ENCODE results near the gene KCNJ1.
A peak's percentile ranks its signal among the peaks of the same experiment; 100 is the strongest.

The KCNJ1 gene

GRCh38 chr11:128846985-128847384 lies 20.1 kb downstream of the KCNJ1 start:
- no peak for DNase-seq

DNA sequence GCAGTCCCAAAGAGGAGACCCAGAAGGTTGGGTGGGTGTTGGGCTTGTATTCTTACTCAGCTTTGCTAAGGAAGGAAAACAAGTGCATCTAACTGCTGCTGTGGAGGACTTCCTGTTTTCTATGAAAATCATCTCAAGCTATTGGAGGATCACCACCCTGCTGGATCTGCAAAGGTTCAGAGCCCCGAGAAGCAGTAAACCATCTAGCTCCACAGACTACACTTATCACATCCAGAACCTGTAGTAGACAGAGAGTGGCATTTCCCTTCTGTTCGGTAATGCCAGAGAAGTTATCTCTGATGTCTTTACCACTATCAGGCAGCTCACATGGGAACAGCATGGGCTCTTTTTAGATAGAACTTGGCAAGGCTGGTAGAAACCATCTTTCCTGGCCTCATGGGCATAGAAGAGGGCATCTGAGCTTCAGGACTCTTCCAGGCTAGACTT lies 21.7 kb downstream of the KCNJ1 start:
- no peak for DNase-seq

DNA sequence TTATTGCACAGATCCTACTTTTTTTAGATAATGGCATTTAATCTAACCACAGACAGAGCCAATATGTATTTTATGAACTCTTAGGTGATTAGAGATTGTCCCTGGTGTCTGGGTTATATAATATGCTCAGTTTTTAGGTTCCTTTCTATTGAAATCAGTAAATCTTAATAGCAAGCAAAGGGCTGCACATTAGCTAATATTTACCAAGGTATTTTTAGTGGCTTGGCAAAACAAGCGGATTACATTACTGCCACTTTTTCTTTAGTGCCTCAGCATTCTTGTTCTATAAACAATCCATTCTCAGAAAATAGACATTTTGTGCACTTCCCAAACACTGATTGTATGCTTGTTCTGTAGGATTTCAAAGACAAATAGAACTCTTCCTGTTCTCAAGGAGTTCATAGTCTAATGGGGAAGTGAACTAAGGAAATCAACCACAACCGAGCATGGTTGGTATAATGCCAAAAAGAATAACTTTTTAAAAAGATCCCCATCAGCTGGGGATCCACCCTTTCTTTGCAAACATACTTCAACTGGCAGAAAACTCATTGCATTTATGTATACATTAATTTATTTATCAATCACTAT lies 23.8 kb downstream of the KCNJ1 start:
- DNase-seq, result no peak

- DNase-seq, result no peak
These were observed 25.5 kb downstream of the KCNJ1 start for GRCh38 chr11:128841461-128842072.

DNA sequence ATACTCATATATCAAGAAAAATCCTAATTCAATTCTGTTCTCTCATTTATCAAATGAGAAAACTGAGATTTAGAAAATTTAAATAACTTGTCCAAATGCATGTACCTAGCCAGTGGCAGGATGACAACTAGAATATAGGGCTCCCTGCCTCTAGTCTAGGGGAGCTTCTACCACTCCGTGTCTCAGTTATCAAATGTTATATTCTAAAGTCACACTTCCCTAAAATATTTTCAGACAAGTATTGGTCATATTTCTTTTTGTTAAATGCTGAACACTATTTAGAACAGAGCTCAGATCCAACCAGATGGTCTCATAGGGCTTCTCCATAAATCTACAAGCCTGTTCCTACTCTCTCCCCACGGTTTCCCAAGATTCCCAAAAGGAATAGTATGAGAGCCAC lies 26.3 kb downstream of the KCNJ1 start:
- DNase-seq, result no peak

DNA sequence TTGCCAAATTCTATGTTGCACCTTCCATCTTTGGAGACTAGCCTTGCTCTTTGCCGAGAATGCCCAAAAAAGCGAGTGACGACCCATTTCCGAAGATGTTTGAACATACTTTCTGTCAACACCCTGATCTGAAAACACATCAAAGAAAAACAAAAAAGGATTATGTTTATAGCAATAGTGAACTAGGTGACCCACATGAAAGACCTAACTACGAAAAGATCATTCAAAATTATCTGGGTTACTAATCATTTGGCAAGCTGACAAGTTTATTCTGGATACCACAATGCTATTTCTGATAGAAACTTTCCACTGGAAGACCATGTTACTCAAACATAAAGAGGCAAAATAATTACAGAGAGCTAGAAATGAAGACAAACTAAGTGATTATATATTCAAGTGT lies 27.0 kb downstream of the KCNJ1 start:
- no peak for DNase-seq

GRCh38 chr11:128839081-128839480 lies 28.0 kb downstream of the KCNJ1 start:
- DNase-seq, result no peak

DNA sequence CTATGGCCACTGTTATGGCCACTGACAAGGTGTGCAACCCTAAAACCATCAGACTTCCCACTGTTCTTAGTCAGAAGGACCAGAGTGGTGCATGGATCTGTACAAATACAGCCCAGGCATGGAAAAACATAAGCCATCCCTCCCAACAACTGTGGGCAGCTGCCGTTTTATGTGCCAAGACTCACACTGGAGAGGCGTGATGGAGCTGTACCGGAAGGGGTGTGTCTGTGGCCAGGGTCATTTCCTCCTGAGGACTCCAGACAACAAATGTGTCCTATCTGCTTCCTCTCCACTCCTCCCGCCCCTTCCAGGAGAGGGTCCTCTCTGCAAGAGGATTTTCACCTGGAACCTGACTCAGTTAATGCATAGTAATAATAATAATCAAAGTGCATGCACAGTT lies 29.5 kb downstream of the KCNJ1 start:
- DNase-seq, result no peak

DNA sequence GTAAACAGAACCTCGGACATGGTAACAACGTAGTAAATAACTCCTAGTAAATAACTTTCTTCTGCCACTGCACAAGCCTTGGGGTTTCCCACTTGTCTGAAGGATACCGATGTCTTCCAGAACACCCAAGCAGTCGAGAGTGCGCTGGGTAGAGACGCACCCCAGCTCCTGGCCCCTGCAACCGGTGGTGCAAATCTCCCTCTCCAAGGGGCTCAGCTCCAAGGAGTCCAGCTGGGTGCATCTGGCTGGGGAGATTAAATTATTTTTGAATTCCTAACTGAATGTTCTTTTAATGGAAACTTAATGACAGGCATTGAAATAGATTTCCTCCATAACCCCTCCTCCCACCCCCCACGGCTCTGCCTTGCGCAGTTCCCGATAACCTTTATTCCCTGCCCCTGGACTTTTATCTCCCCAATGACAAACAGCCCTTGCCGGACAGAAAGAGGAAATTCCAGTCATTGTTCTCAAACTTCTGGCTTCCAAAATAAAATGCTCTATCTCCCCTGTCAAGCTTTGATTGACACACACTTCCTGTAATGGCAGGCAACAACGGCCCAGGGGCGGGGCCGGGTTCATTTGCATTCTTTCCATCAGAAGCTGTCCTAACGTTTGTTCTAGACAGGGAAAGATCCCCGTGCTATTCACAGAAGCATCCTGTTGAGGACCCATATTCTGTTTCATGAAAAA lies 31.2 kb downstream of the KCNJ1 start:
- DNase-seq, result no peak

- no peak for DNase-seq
These were observed 32.9 kb downstream of the KCNJ1 start for GRCh38 chr11:128834157-128834556.

DNA sequence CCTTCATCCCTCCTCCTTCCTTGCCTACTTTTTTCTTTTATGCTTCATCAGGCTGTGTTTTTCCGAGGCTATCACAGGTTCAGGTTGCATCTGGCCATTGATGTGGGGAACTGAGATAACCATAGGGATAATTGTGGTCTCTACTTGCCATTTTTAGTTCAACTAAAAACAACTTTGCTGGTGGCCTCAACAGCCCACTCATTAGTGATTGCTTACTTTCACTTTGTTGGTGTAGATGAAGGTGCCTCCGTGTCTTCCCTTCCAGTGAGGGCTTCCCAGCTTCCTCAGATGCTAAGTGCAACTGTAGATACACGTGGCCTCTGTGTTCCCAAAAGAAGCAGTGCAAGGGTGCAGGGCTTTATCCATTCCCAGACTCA lies 35.0 kb downstream of the KCNJ1 start:
- no peak for DNase-seq

- peak; percentile 68 for DNase-seq
These were observed 35.6 kb downstream of the KCNJ1 start for GRCh38 chr11:128831174-128832120.

DNA sequence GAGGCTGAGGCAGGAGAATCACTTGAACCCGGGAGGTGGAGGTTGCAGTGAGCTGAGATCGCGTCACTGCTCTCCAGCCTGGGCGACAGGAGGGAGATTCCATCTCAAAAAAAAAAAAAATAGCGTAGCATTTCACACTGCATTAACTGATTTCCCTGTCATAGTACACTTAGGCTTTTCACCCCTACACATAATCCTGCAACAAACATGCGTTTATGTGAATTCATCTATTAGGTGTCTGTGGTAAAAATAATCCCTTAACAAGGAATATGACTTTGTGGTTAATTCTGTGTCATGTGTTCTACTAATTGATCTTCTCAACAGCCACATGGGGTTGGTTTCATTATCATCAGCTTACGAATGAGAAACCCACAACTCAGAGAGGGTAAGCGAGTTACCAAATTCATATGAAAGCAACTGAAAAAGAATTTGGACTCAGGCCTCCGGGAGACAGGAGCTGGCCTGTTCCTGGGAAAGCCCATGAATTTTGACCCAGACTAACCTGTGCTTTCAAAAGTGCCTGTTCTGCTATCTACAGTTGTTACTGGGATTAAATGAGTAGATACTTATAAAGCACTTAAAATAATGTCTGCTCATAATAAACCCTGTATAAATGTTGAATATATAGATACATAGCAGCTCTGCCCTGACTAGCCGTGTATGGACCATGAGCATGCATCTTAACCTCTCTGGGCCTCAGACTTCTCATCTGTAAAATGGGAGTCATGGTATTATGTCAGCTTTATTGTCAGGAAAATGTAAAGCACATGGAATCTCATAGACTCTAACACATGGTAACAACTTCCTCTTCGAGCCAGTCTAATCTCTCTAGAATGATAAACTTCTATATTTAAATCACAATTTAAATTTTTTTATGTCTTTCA lies 36.6 kb downstream of the KCNJ1 start:
- no peak for DNase-seq

GRCh38 chr11:128828350-128828749 lies 38.7 kb downstream of the KCNJ1 start:
- no peak for DNase-seq

DNA sequence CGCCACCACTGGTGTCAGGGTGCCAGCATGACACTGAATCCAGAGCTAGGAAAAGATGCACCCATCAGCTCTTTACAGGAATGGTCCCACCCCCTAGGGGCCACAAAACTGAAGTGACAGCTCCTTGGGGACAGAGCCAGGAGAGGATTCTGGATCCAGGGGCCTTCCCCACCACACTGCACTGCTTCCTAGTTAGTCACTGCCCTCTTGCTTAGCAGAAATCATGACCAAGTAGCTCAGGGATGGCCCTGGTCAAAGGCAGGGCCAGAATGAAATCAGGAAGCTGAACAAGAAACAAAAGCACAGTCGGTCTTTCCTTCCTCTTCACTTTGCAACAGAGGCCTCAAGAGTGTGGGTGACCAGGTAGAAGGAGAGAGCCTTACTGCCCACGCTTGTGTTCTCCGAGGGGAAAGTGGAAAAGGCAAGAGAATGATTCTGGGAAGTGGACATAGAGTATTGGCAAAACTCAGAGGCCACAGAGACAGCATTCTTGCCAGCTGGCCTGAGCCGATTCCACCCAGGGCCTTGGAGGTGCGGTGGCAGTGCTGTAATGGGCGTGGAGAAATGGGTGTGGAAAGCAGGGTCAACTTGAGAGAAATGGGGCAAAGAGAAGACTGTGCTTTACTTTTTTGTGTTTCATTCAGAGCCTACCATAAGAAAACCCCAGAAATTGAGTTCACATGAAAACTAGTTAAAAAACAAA lies 39.8 kb downstream of the KCNJ1 start:
- DNase-seq, result no peak

GRCh38 chr11:128825050-128825784 lies 41.9 kb downstream of the KCNJ1 start:
- DNase-seq, result no peak

DNA sequence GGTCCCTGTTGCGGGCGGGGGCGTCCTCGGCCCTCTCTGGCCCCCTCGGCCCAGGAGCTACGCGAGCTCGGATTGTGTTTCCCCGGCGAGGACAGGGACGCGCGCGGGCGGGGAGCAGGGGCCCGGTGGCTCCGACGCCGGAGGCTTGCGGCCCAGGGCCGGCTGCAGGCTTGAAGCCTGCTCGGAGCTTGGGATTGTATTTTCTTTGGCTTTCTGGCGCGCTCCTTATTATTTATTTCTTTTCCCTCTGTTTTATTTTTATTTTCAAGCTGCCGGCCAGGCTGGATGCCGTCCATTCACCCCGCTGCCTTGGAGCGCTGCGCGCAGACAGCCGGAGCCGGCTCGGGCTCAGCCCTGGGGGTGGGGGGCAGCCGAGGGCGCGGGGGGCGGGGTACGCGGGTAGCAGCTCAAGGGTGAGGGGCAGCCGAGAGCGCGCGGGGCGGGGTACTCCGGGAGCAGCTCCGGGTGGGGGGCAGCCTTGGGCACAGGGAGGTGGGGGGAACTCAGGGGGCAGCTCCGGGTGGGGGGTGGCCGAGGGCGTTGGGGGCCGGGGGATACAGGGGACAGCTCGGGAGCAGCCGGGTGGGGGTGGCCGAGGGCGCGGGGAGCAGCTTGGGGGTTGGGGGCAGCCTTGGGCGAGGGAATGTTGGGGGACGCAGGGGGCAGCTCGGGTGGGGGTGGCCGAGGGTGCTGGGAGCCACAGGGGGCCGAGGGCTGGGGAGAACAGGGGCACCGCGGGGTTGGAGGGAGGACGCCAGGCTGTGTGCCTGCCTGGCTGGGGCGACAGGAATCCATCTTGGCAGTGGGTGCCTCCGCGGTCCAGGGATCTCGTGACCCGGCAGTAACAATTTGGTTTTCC lies 42.7 kb downstream of the KCNJ1 start:
- DNase-seq, result no peak

DNA sequence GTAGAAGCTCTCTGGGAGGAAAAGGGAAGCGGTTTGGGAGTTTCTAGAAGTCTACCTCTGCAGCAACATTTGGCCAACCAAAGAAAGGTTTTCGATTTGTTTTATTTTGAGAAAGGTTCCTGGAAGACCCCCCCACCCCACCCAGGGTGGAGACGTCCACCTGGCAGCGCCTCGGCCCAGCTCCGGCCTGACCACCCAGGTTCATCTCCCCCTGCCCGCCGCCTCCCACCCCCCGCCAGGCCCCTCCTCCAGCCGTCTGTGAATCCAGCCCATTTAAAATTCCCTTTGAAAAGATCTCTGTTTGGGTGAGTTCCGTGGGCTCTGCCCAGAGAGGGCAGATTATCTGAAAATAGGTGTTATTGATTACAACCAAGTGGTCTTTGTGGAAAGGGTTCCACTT lies 43.3 kb downstream of the KCNJ1 start:
- DNase-seq, result no peak

DNA sequence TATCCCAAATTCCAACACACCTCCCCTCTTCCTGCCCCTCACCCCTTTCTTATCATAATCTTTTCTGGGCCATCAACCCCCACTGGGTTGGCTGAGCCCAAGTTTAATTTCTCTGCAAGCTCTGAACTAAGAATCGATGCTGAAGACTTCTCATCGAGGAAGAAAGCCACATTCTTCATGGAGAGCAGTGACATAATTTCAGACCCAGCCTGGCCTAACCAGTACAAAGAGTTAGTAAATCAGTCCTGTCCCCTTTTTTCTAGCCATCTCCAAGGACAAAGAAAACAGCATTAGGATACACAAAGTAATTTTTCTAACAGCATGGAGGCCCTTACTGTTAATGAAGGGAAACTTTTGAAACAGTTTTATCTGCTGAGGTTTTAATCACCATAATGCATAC lies 45.0 kb downstream of the KCNJ1 start:
- DNase-seq, result no peak

DNA sequence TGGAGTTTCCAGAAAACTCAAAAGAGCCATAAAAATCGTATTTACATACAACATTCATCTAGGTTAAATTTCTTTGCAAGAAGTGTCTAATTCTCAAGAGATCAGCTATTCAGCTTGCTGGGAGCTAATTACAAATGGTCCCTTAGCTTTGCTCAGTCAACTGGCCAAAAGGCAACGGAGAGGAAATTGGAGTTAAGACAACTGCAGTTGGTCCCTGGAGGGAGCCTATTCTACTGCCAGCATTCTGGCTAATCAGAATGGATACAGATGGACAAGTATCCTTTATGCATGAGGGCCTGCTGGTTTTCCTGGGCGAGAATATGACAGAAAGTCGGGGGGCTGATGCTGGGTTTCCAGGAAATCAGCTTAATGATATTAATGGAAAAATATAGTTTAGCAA lies 45.5 kb downstream of the KCNJ1 start:
- no peak for DNase-seq

Measured in NK-92 treated with Interleukin-12 subunit alpha and Interleukin-12 subunit beta, amount 100 ng/mL, for 24 hours (cell line).